Endothelial cell (in vitro differentiated cells): ENCODE measurements around the gene PLET1. TPM values are rescaled to one million over a fixed set of nuclear protein-coding genes. Genes with fewer than 3 reads are reported as not detected.

ENCODE experiments used
- DNase-seq: peaks from one replicate; pipeline ENCODE4 v3.0.0; 2021; ENCODE audit warnings: low spot score
- H3K27ac Mint-ChIP-seq: one replicate; pipeline ENCODE4 v1.8.0; 2021; ENCODE audit warnings: mixed read lengths, inconsistent platforms; ENCODE audit not compliant: unreplicated experiment
- H3K27me3 Mint-ChIP-seq: one replicate; pipeline ENCODE4 v1.8.0; 2021; ENCODE audit warnings: mild to moderate bottlenecking, moderate library complexity, mixed read lengths, inconsistent platforms; ENCODE audit not compliant: unreplicated experiment
- H3K36me3 Mint-ChIP-seq: one replicate; pipeline ENCODE4 v1.8.0; 2021; ENCODE audit warnings: mild to moderate bottlenecking, low read depth, mixed read lengths, inconsistent platforms; ENCODE audit not compliant: unreplicated experiment
- H3K4me1 Mint-ChIP-seq: one replicate; pipeline ENCODE4 v1.8.0; 2021; ENCODE audit warnings: mild to moderate bottlenecking, mixed read lengths, inconsistent platforms; ENCODE audit not compliant: unreplicated experiment
- H3K4me3 Mint-ChIP-seq: one replicate; pipeline ENCODE4 v1.8.0; 2021; ENCODE audit warnings: mild to moderate bottlenecking, mixed read lengths, inconsistent platforms; ENCODE audit not compliant: unreplicated experiment
- H3K9me3 Mint-ChIP-seq: one replicate; pipeline ENCODE4 v1.8.0; 2021; ENCODE audit warnings: mixed read lengths, inconsistent platforms; ENCODE audit not compliant: unreplicated experiment
- CTCF ChIP-seq: fragments of 200-600 bp; sonication (generic); IDR thresholded peaks from one replicate; pipeline ENCODE4 v1.5.0; 2021; ENCODE audit warnings: antibody characterized with exemption; ENCODE audit not compliant: unreplicated experiment
- total RNA-seq: library from RNA; stranded (reverse); fragmentation: NEBNext Ultra II Directional; extraction: Animal tissue kit (Norgen Biotek cat#: 25700); gene quantifications from one replicate; pipeline ENCODE4 v1.2.1, GENCODE V29; 2021; ENCODE audit not compliant: unreplicated experiment

Gene PLET1
- total RNA-seq, 1 donor from 2014 or later, result not detected

DNA sequence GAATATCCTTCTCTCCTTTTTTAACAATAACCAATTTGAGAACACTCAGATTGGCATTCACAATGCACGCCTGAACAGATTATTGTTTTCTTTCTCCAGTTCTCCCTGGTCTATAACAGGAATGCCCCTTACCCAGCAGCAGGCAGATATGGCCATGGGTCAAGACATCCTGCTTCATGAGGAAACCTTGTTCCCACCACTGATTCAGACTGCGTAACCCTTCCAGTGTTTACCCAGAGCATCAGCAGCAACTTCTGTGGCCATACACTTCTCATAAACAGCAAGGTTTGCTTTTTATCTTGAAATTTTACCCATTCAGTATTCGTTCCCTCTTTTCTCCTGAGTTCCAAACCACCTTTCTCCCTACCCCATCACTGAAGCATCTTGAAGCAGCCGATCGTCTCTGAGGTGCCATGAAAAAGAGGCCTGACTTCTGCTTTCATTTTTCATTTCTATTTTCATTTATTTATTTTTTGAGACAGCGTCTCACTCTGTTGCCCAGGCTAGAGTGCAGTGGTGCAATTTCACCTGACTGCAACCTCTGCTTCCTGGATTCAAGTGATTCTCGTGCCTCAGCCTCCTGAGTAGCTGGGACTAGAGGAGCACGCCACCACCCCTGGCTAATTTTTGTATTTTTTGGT is 24.8 kb downstream of the PLET1 start:
- H3K4me3 Mint-ChIP-seq, result no peak overlapping the region
- H3K27ac Mint-ChIP-seq, result no peak overlapping the region
- H3K27me3 Mint-ChIP-seq, result no peaks in the 10 kb centered on the region

DNA sequence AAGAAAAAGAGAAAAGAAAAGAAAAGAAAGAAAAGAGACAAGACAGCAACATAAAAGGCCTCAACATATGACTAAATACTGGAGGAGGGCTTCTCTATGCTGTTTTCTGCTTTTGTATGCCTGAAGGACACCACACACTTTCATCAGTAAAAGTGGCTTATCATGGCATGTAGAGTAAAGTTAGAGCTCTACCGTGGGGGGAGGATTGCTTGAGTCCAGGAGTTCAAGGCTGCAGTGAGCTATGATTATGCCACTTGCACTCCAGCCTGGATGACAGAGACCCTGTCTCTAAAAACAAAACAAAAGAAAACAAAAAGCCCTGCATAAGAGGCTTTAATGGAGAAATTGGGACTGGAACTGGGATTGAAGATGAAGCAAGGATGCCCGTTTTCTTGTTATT is 28.7 kb downstream of the PLET1 start:
- Mint-ChIP-seq H3K36me3 (peaks cover 29% of the 10 kb centered on the region), H3K4me1 (peaks cover 10% of the 10 kb centered on the region), H3K9me3 (no peaks in the 10 kb centered on the region), H3K4me3 (no peak overlapping the region), H3K27me3 (peaks cover 3% of the 10 kb centered on the region), H3K27ac (no peak overlapping the region)
- no peak for DNase-seq
- TF ChIP-seq CTCF, result no peak

More for the DNA sequence above, 24.8 kb downstream of the PLET1 start:
- Mint-ChIP-seq H3K36me3 (peaks cover 19% of the 10 kb centered on the region), H3K4me1 (no peaks in the 10 kb centered on the region), H3K9me3 (no peaks in the 10 kb centered on the region)
- no peak for DNase-seq
- TF ChIP-seq CTCF, result no peak

GRCh38 chr11:112229746-112230433 is 30.8 kb downstream of the PLET1 start:
- Mint-ChIP-seq H3K27ac (no peak overlapping the region), H3K9me3 (no peaks in the 10 kb centered on the region), H3K4me3 (no peak overlapping the region), H3K27me3 (peaks cover 3% of the 10 kb centered on the region), H3K36me3 (peaks cover 17% of the 10 kb centered on the region), H3K4me1 (peaks cover 13% of the 10 kb centered on the region)
- no peak for DNase-seq
- TF ChIP-seq CTCF, result no peak

DNA sequence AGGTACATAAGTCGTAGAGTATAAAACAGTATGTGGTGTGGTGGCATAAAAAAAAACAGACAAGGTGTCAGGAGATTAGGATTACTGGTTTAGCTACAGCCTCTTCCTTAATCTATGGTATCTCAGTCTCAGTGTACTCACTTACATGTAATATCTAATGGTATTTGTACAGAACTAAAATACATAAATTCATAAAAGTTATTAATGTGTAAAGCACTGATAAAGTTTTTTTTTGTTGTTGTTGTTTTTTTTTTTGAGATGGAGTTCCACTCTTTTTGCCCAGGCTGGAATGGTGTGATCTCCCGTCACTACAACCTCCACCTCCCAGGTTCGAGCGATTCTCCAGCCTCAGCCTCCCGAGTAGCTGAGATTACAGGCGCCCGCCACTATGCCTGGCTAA is 31.5 kb downstream of the PLET1 start:
- H3K4me3 Mint-ChIP-seq, result no peak overlapping the region
- no peak overlapping the region for H3K27ac Mint-ChIP-seq
- peaks cover 3% of the 10 kb centered on the region for H3K27me3 Mint-ChIP-seq
- no peak for DNase-seq
- H3K9me3 Mint-ChIP-seq, result no peaks in the 10 kb centered on the region
- peaks cover 17% of the 10 kb centered on the region for H3K36me3 Mint-ChIP-seq
- TF ChIP-seq CTCF, result no peak
- H3K4me1 Mint-ChIP-seq, result peaks cover 13% of the 10 kb centered on the region

- Mint-ChIP-seq H3K27me3 (peaks cover 3% of the 10 kb centered on the region), H3K4me1 (peaks cover 13% of the 10 kb centered on the region), H3K36me3 (peaks cover 17% of the 10 kb centered on the region), H3K27ac (no peak overlapping the region), H3K4me3 (no peak overlapping the region), H3K9me3 (no peaks in the 10 kb centered on the region)
- no peak for DNase-seq
- TF ChIP-seq CTCF, result no peak
Measured at GRCh38 chr11:112228706-112229105, 32.0 kb downstream of the PLET1 start.
